ENCODE measurements around the gene ZNF385D.
"Not testable (repeated sequence)": the region's sequence is repeated elsewhere in the genome, so short reads cannot be mapped to it uniquely, and the experiment has no call there.

The ZNF385D gene

GRCh38 chr3:21405671-21406667 lies 345.0 kb downstream of the ZNF385D start:
- no peak for TF ChIP-seq Cebpa-rat (IDR thresholded peaks at IDR 0.05)
- H3K36me3 ChIP-seq, result no peaks in the 10 kb centered on the region
- H4K20me1 ChIP-seq, result no peaks in the 10 kb centered on the region
- H3K9ac ChIP-seq, result no peak overlapping the region
- H3K4me3 ChIP-seq, result no peak overlapping the region
- no peak overlapping the region for H3K27ac ChIP-seq
- H3K27me3 ChIP-seq, result no peaks in the 10 kb centered on the region
- H3K4me1 ChIP-seq, result no peaks in the 10 kb centered on the region
- no peak overlapping the region for H3K4me2 ChIP-seq
- peaks cover 0 to 23% (median 9%) of the 10 kb centered on the region in 11 experiments; a peak in 13 of 22 replicates for H3K9me3 ChIP-seq (replicated peaks in 1 of 11)

DNA sequence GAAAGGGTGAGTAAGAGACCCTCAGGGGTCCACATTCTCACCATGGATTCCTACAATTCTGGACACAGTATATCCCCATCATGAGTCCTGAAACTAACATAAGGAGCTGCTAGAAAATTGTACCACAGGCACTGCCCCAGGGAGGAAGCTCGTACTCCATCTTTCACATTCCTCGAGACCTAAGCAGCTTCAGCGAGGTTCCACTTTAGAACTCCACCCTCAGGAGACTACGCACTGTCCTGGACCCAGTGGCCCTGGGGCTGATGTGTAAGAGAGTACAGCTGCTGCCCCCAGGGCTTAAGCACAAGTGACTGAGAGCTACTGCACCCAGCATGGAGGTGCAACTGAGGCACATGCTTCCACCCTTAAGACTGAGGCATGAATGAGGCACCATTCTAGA lies 352.5 kb downstream of the ZNF385D start:
- Histone ChIP-seq H3K4me2 (no peak overlapping the region), H4K20me1 (no peaks in the 10 kb centered on the region), H3K36me3 (no peaks in the 10 kb centered on the region), H3K9ac (no peak overlapping the region), H3K27me3 (no peaks in the 10 kb centered on the region), H3K9me3 (replicated peaks in 1 of 11) (peaks cover 0 to 3% (median 0%) of the 10 kb centered on the region in 11 experiments; a peak in 2 of 22 replicates), H3K4me1 (no peaks in the 10 kb centered on the region), H3K27ac (no peak overlapping the region), H3K4me3 (no peak overlapping the region)
- no peak for TF ChIP-seq Cebpa-rat (IDR thresholded peaks at IDR 0.05)

DNA sequence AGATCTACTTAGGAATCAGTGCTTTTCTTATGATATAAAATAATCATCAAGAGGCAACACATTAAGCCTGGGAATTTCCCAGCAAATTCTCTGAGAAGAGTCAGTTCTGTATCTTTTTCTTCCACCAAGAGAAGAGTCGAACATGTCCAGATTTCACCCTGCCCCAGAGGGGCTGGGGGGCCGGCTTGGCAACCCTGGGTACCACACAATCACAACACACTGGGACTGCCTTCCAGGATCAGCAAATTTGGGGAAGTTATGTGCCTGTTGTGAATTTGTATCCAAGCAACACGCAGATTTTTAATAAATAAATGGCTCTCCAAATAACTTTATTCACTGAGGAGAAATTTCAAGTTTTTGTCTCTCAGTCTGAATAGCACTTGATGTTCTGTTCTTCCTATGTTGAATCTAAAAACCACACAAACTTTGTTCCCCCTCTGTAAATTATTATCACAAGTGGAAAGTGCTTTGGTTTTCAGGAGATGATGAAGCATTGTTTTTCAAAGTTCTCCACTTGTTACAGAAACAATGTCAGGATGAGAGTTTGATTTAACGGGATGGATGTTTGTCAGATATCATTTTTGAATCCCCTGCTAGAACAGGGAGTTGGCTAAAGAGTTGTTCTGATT lies 357.2 kb downstream of the ZNF385D start:
- Histone ChIP-seq H3K4me2 (no peak overlapping the region), H3K4me1 (no peaks in the 10 kb centered on the region), H3K27me3 (no peaks in the 10 kb centered on the region), H3K9me3 (replicated peaks in 1 of 11) (peaks cover 0 to 2% (median 0%) of the 10 kb centered on the region in 11 experiments; a peak in 3 of 22 replicates), H3K27ac (no peak overlapping the region), H3K36me3 (no peaks in the 10 kb centered on the region), H3K4me3 (no peak overlapping the region), H3K9ac (no peak overlapping the region), H4K20me1 (no peaks in the 10 kb centered on the region)
- no peak for TF ChIP-seq Cebpa-rat (IDR thresholded peaks at IDR 0.05)

GRCh38 chr3:21392526-21392925 lies 358.5 kb downstream of the ZNF385D start:
- Histone ChIP-seq H3K4me2 (no peak overlapping the region), H3K27ac (no peak overlapping the region), H3K4me3 (no peak overlapping the region), H3K4me1 (no peaks in the 10 kb centered on the region), H3K27me3 (no peaks in the 10 kb centered on the region), H3K36me3 (no peaks in the 10 kb centered on the region), H3K9ac (no peak overlapping the region), H4K20me1 (no peaks in the 10 kb centered on the region), H3K9me3 (replicated peaks in 1 of 11) (peaks cover under 1 to 14% (median 3%) of the 10 kb centered on the region in 11 experiments; a peak in 21 of 22 replicates)
- no peak for TF ChIP-seq Cebpa-rat (IDR thresholded peaks at IDR 0.05)

- Histone ChIP-seq H3K9ac (no peak overlapping the region), H3K9me3 (replicated peaks in 1 of 11) (peaks cover 13 to 31% (median 19%) of the 10 kb centered on the region in 11 experiments), H3K4me2 (no peak overlapping the region), H3K4me1 (no peaks in the 10 kb centered on the region), H3K36me3 (no peaks in the 10 kb centered on the region), H3K4me3 (no peak overlapping the region), H3K27ac (no peak overlapping the region), H3K27me3 (no peaks in the 10 kb centered on the region), H4K20me1 (no peaks in the 10 kb centered on the region)
- TF ChIP-seq Cebpa-rat (IDR thresholded peaks at IDR 0.05), result no peak
Measured at GRCh38 chr3:21390856-21391255, 360.2 kb downstream of the ZNF385D start.

DNA sequence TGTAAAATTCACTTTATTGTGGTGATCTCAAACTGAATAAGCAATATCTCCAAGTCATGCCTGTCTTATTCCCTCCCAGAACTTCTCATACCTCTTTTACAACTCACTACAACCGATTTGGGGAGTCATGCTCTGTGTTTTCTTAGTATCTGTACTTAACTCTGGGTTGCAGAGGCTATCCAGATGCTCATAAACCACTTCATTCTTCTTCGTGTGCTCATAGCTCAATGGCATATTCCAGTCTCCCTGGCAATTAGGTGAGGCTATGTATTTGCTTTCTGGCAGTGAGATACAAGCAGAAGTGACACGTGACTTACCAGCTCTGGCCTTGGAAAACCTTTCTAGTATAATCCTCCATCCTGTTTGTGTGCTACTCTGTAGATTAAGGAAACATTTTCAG lies 360.9 kb downstream of the ZNF385D start:
- Histone ChIP-seq H3K36me3 (no peaks in the 10 kb centered on the region), H3K9ac (no peak overlapping the region), H3K4me2 (no peak overlapping the region), H3K4me3 (no peak overlapping the region), H3K4me1 (no peaks in the 10 kb centered on the region), H3K9me3 (replicated peaks in 1 of 11) (peaks cover 13 to 33% (median 21%) of the 10 kb centered on the region in 11 experiments), H4K20me1 (no peaks in the 10 kb centered on the region), H3K27me3 (no peaks in the 10 kb centered on the region), H3K27ac (no peak overlapping the region)
- TF ChIP-seq Cebpa-rat (IDR thresholded peaks at IDR 0.05), result no peak

DNA sequence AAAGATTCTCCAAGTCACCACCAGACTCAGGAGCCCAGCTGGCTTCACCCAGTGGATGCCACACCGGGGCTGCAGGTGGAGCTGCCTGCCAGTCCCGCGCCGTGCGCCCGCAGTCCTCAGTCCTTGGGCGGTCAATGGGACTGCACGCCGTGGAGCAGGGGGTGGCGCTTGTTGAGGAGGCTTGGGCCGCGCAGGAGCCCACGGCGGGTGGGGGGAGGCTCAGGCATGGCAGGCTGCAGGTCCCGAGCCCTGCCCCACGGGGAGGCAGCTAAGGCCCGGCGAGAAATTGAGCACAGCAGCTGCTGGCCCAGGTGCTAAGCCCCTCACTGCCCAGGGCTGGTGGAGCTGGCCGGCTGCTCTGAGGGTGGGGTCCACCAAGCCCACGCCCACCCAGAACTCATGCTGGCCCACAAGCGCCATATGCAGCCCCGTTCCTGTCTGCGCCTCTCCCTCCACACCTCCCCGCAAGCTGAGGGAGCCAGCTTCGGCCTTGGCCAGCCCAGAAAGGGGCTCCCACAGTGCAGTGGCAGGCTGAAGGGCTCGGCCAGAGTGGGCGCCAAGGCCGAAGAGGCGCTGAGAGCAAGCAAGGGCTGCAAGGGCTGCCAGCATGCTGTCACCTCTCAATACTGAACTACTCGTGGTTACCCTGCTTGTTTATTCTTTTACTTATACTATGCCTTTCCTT lies 363.7 kb downstream of the ZNF385D start:
- H3K4me3 ChIP-seq, H3K36me3 ChIP-seq, H3K27ac ChIP-seq, H3K4me1 ChIP-seq, H3K27me3 ChIP-seq, H3K4me2 ChIP-seq, H4K20me1 ChIP-seq, H3K9ac ChIP-seq: not testable (repeated sequence)
- peaks cover 13 to 33% (median 21%) of the 10 kb centered on the region in 11 experiments for H3K9me3 ChIP-seq (replicated peaks in 1 of 11)

DNA sequence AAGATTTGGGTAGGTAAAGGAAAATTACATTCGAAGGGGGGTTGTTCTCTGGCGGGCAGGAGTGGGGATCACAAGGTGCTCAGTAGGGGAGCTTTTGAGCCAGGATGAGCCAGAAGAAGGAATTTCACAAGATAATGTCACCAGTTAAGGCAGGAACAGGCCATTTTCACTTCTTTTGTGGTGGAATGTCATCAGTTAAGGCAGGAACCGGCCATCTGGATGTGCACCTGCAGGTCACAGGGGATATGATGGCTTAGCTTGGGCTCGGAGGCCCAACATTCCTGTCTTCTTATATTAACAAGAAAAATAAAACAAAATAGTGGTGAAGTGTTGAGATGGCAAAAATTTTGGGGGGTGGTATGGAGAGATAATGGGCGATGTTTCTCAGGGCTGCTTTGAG lies 373.0 kb downstream of the ZNF385D start:
- H3K4me2 ChIP-seq; H4K20me1 ChIP-seq; H3K9me3 ChIP-seq (replicated peaks in 1 of 11); H3K27me3 ChIP-seq; H3K27ac ChIP-seq; H3K9ac ChIP-seq; H3K4me3 ChIP-seq; H3K4me1 ChIP-seq; H3K36me3 ChIP-seq: not testable (repeated sequence)

- Histone ChIP-seq H3K36me3 (no peaks in the 10 kb centered on the region), H3K9me3 (replicated peaks in 1 of 11) (no peaks in the 10 kb centered on the region), H3K9ac (no peak overlapping the region), H3K27me3 (no peaks in the 10 kb centered on the region), H4K20me1 (no peaks in the 10 kb centered on the region), H3K4me2 (no peak overlapping the region), H3K4me1 (peaks cover 0 to 8% (median 6%) of the 10 kb centered on the region in 10 experiments; a peak in 10 of 20 replicates), H3K4me3 (no peak overlapping the region), H3K27ac (no peak overlapping the region)
- no peak for TF ChIP-seq Cebpa-rat (IDR thresholded peaks at IDR 0.05)
Measured at GRCh38 chr3:21377071-21377769, 373.8 kb downstream of the ZNF385D start.
